ENCODE results near the gene FEM1B.

The FEM1B gene

GRCh38 chr15:68285259-68285980 lies 7.9 kb downstream of the FEM1B start:
- DNase-seq, result no peak

GRCh38 chr15:68286256-68286655 lies 8.7 kb downstream of the FEM1B start:
- no peak for DNase-seq

- DNase-seq, result no peak
Measured at GRCh38 chr15:68289057-68289456, 11.5 kb downstream of the FEM1B start.

- no peak for DNase-seq
Measured at GRCh38 chr15:68289621-68290352, 12.2 kb downstream of the FEM1B start.

- no peak for DNase-seq
Measured at GRCh38 chr15:68290715-68291114, 13.2 kb downstream of the FEM1B start.

- no peak for DNase-seq
Measured at GRCh38 chr15:68292157-68292781, 14.7 kb downstream of the FEM1B start.

GRCh38 chr15:68292967-68293366 lies 15.4 kb downstream of the FEM1B start:
- DNase-seq, result no peak

- no peak for DNase-seq
Measured at GRCh38 chr15:68295014-68295805, 17.7 kb downstream of the FEM1B start.

GRCh38 chr15:68298336-68298735 lies 20.8 kb downstream of the FEM1B start:
- no peak for DNase-seq

- no peak for DNase-seq
Measured at GRCh38 chr15:68298882-68299381, 21.4 kb downstream of the FEM1B start.

- no peak for DNase-seq
Measured at GRCh38 chr15:68299436-68299835, 21.9 kb downstream of the FEM1B start.

GRCh38 chr15:68300115-68300940 lies 22.8 kb downstream of the FEM1B start:
- DNase-seq, result no peak

- no peak for DNase-seq
Measured at GRCh38 chr15:68301301-68301700, 23.8 kb downstream of the FEM1B start.

GRCh38 chr15:68302729-68303128 lies 25.2 kb downstream of the FEM1B start:
- DNase-seq, result no peak

- DNase-seq, result no peak
Measured at GRCh38 chr15:68303134-68303533, 25.6 kb downstream of the FEM1B start.

GRCh38 chr15:68303560-68304436 lies 26.3 kb downstream of the FEM1B start:
- DNase-seq, result no peak

GRCh38 chr15:68304589-68305337 lies 27.2 kb downstream of the FEM1B start:
- no peak for DNase-seq

- no peak for DNase-seq
Measured at GRCh38 chr15:68305420-68305871, 27.9 kb downstream of the FEM1B start.

- DNase-seq, result no peak
Measured at GRCh38 chr15:68307131-68307928, 29.8 kb downstream of the FEM1B start.
